Fibroblast of villous mesenchyme (primary cell): ENCODE measurements around the gene NUDT19. TPM values are rescaled to one million over a fixed set of nuclear protein-coding genes. Genes with fewer than 3 reads are reported as not detected.
"Not testable (repeated sequence)": the region's sequence is repeated elsewhere in the genome, so short reads cannot be mapped to it uniquely, and the experiment has no call there.

Experiments used
- DNase-seq: peaks from one replicate; pipeline ENCODE4 v3.0.0-alpha.2; 2010; ENCODE audit warnings: low read depth
- H3K4me3 ChIP-seq: 2 replicates; pipeline ENCODE4 v1.5.1; 2011; ENCODE audit warnings: low read depth, mild to moderate bottlenecking, low read length
- total RNA-seq: library from RNA; depleted of rRNA; stranded (reverse); fragments of >200 nt; gene quantifications from 2 replicates; pipeline ENCODE4 v1.2.3, GENCODE V29; 2012
- TF ChIP-seq, protein P1 (sequence below): IDR thresholded peaks from 2 replicates; pipeline ENCODE4 v1.5.1; 2012; ENCODE audit warnings: low read depth, mild to moderate bottlenecking, low read length; ENCODE audit not compliant: insufficient read depth

NUDT19 gene
- total RNA-seq, 1 donor, result 14.2 TPM

DNA sequence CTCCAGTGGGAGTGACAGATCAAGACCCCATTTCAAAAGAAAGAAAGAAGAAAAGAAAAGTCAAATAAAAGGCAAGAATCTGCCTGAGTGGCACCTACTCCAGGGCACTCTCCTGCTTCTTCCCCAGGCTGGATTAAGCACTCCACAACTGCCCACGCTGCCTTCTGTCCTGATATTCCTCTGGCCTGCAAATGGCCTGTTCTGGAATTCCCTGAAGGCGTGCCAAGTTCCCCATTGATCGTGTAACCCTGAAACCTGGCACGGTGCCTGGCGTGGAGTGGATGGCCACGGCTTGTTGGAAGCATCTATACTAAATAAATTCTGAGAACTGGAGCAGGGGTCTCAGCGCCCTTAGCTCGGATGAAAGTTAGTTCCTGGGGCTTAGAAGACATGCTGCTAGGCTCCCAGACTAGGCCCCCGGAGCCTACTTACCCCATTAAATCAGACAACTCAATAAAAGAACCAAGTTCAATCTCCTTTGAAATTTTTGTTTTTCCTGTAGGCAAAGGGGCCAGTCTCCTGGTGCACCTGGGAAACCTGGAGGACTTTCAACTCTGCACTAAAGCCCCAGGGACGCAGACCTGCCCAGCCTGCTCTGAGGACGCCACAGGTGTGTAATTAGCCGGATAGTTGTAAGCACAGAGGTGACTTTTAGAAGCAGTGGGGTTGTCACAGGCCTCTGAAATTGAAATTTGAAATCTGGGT lies 38.6 kb upstream of the NUDT19 start:
- DNase-seq, result peak; percentile 53
- TF ChIP-seq, protein P1, sequence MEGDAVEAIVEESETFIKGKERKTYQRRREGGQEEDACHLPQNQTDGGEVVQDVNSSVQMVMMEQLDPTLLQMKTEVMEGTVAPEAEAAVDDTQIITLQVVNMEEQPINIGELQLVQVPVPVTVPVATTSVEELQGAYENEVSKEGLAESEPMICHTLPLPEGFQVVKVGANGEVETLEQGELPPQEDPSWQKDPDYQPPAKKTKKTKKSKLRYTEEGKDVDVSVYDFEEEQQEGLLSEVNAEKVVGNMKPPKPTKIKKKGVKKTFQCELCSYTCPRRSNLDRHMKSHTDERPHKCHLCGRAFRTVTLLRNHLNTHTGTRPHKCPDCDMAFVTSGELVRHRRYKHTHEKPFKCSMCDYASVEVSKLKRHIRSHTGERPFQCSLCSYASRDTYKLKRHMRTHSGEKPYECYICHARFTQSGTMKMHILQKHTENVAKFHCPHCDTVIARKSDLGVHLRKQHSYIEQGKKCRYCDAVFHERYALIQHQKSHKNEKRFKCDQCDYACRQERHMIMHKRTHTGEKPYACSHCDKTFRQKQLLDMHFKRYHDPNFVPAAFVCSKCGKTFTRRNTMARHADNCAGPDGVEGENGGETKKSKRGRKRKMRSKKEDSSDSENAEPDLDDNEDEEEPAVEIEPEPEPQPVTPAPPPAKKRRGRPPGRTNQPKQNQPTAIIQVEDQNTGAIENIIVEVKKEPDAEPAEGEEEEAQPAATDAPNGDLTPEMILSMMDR, result no peak
- no peak overlapping the region for H3K4me3 ChIP-seq

DNA sequence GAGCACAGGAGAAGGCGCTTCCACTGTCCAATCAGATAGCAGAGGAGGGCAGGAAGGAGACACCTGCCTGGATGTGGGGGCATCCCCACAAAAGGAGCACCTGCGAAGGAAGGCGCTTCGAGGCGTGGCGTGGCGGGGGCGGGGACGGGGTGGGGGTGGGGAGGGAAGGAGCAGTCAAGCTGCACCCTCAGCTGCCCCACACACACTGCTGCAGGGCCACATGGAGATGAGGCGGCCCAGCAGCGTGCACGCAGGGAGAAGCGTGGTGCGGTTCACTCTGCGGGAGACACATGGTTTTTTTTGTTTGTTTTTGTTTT lies 38.1 kb upstream of the NUDT19 start:
- no peak for DNase-seq
- TF ChIP-seq, protein P1, result no peak
- no peak overlapping the region for H3K4me3 ChIP-seq

DNA sequence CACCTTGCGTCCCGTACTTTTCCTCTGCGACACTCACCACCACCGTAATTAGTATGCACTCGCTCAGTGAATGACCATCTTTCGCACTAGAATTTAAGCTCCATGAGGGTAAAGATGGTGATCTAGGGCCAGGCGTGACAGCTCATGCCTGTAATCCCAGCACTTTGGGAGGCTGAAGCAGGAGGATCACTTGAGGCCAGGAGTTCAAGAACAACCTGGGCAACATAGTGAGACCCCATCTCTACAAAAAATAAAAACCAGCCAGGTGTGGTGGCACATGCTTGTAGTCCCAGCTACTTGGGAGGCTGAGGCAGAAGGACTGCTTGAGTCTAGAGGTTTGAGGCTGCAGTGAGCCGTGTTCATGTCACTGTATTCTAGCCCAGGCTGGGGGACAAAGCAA lies 35.2 kb upstream of the NUDT19 start:
- H3K4me3 ChIP-seq, DNase-seq: not testable (repeated sequence)

DNA sequence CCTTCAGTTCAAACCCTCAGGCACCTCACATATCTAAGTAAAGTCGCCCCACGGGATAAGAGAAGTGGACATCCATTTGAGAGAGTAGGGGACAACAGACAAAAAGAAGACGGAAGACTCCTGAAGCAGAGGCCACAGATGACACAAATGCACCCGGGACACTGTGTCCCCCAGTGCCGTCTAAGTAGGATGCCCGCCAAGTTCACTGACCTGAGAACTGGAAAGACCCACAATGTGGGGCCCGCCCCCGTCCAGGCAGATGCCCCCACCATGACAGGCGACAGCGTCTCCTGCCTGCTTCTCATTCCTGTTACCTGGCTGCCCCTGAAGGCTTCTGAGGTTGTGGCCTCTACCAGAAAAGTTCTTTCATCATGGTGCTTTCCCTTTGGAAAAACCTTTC lies 33.5 kb upstream of the NUDT19 start:
- no peak for DNase-seq

DNA sequence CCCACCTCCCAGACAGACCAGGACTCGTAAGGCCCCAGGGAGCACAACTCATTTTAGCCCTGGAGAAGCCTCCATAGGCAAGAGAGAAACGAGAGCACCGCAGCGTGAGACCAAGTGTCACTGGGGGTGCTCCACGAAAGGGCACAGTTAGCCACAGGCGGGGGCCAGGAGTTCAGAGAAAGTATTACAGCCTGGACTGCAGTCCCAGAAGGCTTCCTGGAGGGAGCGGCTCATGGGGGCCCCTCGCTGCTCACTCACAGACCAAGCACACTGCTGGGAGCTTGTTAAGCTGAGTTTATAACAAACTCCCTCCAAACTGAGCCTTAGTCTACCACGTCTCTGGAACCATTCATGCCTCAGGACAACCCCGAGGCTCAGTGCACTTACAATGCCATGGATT lies 33.1 kb upstream of the NUDT19 start:
- no peak for DNase-seq
- TF ChIP-seq, protein P1, result no peak
- no peak overlapping the region for H3K4me3 ChIP-seq

More for the DNA sequence above, 33.5 kb upstream of the NUDT19 start:
- TF ChIP-seq, protein P1, result no peak
- H3K4me3 ChIP-seq, result no peak overlapping the region

DNA sequence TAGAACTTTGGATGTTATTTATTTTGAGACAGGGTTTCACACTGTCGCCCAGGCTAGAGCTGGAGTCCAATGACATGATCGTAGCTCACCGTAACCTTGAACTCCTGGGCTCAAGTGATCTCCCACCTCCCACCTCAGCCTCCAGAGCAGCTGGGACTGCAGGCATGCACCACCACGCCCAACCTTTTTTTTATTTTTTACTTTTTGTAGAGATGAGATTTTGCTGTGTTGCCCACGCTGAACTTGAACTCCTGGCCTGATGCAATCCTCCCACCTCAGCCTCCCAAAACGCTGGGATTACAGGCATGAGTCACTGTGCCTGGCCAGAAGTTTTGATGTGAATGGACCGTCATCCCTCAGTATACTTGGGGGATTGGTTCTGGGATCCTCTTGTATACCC lies 30.3 kb upstream of the NUDT19 start:
- H3K4me3 ChIP-seq, result no peak overlapping the region
- TF ChIP-seq, protein P1, result no peak
- DNase-seq, result no peak

DNA sequence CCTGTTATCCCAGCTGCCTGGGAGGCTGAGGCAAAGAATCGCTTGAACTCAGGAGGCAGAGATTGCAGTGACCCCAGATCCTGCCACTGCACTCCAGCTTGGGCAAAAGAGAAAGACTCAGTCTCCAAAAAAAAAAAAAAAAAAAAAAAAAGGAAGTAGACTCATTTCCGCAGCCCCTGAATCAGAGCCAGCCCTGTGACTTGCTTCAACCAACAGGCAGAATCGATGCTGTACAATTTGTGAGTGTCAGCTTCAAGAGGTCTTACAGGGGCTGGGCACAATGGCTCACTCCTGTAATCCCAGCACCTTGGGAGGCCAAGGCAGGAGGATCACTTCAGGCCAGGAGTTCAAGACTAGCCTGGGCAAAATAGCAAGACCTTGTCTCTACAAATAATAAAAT lies 29.4 kb upstream of the NUDT19 start:
- no peak overlapping the region for H3K4me3 ChIP-seq
- TF ChIP-seq, protein P1, result no peak
- peak; percentile 12 for DNase-seq
